Urinary bladder (tissue), 4 donors: Measurements from ENCODE around the gene AKTIP. TPM values are rescaled to one million over a fixed set of nuclear protein-coding genes. Genes with fewer than 3 reads are reported as not detected.

ENCODE experiments used
- DNase-seq: peaks from one replicate; pipeline ENCODE4 v3.0.0-alpha.2; 2015; ENCODE audit errors: extremely low spot score
- H3K27ac ChIP-seq: one replicate; pipeline ENCODE4 v1.5.1; 2013; ENCODE audit warnings: low read depth, mild to moderate bottlenecking, moderate library complexity
- H3K36me3 ChIP-seq: one replicate; pipeline ENCODE4 v1.6.1; 2013; ENCODE audit warnings: mild to moderate bottlenecking, moderate library complexity; ENCODE audit not compliant: insufficient read depth
- H3K4me1 ChIP-seq: one replicate; pipeline ENCODE4 v1.6.1; 2013; ENCODE audit warnings: mild to moderate bottlenecking, moderate library complexity; ENCODE audit not compliant: insufficient read depth
- H3K4me3 ChIP-seq: one replicate; pipeline ENCODE4 v1.5.1; 2013; ENCODE audit warnings: low read depth, low read length
- WGBS: extraction: QIAGEN DNeasy Blood & Tissue Kit; methylation state at CpG from one replicate; pipeline ENCODE4 v1.1.7; 2013; 5-methylcytosine and 5-hydroxymethylcytosine counted together
- polyA plus RNA-seq: library from polyadenylated mRNA; stranded (reverse); fragments of 200-250 nt; gene quantifications from one replicate; pipeline ENCODE4 v1.2.3, GENCODE V29; 2013
- total RNA-seq: library from RNA; depleted of rRNA; stranded (reverse); fragments of >200 nt; gene quantifications from one replicate; pipeline ENCODE4 v1.2.3, GENCODE V29; 2014
- donor health status: healthy with polysubstance abuse.
- donor health status: healthy.

The AKTIP gene
- total and polyA plus RNA-seq, 2 donors = 35.9 to 45.1 TPM

DNA sequence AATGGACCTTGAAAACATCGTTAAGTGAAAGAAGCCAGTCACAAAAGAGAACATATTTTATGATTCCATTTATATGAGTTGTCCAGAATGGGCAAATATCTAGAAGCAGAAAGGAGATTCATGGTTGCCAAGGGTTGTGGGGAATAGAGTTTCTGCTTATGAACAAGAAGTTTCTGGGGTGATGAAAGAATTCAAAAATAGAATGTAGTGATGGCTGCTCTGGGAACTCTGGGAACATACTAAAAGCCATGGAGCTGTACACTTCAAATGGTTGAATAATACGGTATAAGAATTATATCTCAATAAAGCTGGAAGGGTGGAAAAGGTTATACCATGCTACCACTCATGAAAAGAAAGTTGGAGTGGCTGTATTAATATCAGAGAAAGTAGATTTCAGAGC, 18.5 kb downstream of the AKTIP start:
- H3K4me3 ChIP-seq = no peak overlapping the region
- DNase-seq = no peak
- WGBS = 96% methylated on average over 2 of the region's 2 CpGs
- H3K27ac ChIP-seq = no peak overlapping the region
- no peaks in the 10 kb centered on the region for H3K4me1 ChIP-seq
- H3K36me3 ChIP-seq = peaks cover 7% of the 10 kb centered on the region

- H3K36me3 ChIP-seq = peaks cover 9% of the 10 kb centered on the region
- DNase-seq = no peak
- WGBS = 97% methylated on average over 2 of the region's 2 CpGs
These were observed 20.9 kb downstream of the AKTIP start for GRCh38 chr16:53482123-53482522.

DNA sequence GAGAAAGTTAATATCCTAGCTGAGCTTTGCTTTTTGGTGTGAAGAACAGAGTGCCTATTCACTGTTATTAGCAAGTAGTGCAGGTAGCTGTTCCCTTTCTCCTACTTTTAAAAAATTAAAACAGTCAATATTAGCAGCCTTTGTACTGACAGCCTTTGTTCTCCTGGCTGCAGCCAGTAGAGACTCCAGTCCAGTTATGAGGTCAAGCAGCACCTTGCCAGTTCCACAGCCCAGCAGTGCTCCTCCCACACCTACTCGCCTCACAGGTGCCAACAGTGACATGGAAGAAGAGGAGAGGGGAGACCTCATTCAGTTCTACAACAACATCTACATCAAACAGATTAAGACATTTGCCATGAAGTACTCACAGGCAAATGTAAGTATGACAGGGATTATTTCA, 22.6 kb downstream of the AKTIP start:
- no peak for DNase-seq
- H3K4me3 ChIP-seq = no peak overlapping the region
- H3K36me3 ChIP-seq = peaks cover 4% of the 10 kb centered on the region
- 93% methylated on average over 1 of the region's 1 CpG for WGBS
- H3K27ac ChIP-seq = no peak overlapping the region
- H3K4me1 ChIP-seq = no peaks in the 10 kb centered on the region

More at GRCh38 chr16:53482123-53482522, 20.9 kb downstream of the AKTIP start:
- H3K27ac ChIP-seq = no peak overlapping the region
- H3K4me3 ChIP-seq = no peak overlapping the region
- H3K4me1 ChIP-seq = no peaks in the 10 kb centered on the region

DNA sequence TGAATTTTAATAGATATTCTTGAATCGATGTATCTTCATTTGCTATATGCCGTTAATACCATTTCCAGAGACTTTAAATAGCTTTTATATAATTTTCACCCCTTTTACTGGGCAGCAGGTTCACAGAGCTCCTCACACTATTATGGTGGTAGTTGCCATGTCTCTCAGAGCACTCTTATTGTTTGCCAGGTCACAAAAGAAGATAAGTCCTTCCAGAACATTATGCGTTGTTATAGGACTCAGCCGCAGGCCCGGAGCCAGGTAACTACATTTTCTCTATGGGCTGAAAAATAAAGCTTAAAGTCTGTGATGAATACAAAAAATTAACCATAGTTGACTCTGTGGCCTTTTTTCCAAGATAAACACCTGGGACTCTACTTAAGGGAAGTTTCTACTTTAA, 24.0 kb downstream of the AKTIP start:
- 97% methylated on average over 5 of the region's 5 CpGs for WGBS
- no peak overlapping the region for H3K4me3 ChIP-seq
- H3K36me3 ChIP-seq = peaks cover 4% of the 10 kb centered on the region
- H3K4me1 ChIP-seq = no peaks in the 10 kb centered on the region
- no peak overlapping the region for H3K27ac ChIP-seq
- no peak for DNase-seq

DNA sequence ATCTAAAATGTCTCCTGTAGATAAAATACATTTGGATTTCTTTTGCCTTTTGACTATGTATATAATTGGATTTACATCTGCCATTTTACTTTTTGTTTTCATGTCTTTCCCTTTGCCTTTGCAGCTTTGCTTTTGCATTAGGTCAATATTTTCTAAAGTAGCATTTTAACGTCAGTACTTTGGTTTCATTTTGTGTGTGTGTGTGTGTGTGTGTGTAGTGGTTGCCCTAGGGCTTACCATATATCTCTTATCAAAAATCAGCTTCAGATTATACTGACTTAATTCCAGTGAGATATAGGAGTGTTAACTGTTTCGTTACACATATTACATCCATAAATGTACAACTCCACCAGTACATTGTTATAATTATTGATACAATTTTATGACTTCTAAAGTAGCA, 26.1 kb downstream of the AKTIP start:
- H3K36me3 ChIP-seq = peaks cover 4% of the 10 kb centered on the region
- no peak overlapping the region for H3K4me3 ChIP-seq
- WGBS = 89% methylated on average over 2 of the region's 2 CpGs
- DNase-seq = no peak
- no peak overlapping the region for H3K27ac ChIP-seq
- H3K4me1 ChIP-seq = no peaks in the 10 kb centered on the region

GRCh38 chr16:53465606-53466280, 37.3 kb downstream of the AKTIP start:
- Histone ChIP-seq H3K36me3 (peaks cover 9% of the 10 kb centered on the region), H3K27ac (no peak overlapping the region), H3K4me3 (no peak overlapping the region), H3K4me1 (no peaks in the 10 kb centered on the region)
- DNase-seq = no peak
- WGBS = 65% methylated on average over 6 of the region's 6 CpGs

- H3K4me1 ChIP-seq = no peaks in the 10 kb centered on the region
- DNase-seq = no peak
- H3K4me3 ChIP-seq = no peak overlapping the region
- H3K27ac ChIP-seq = no peak overlapping the region
- peaks cover 4% of the 10 kb centered on the region for H3K36me3 ChIP-seq
- 90% methylated on average over 8 of the region's 8 CpGs for WGBS
These were observed 44.4 kb downstream of the AKTIP start for GRCh38 chr16:53458635-53459034.

DNA sequence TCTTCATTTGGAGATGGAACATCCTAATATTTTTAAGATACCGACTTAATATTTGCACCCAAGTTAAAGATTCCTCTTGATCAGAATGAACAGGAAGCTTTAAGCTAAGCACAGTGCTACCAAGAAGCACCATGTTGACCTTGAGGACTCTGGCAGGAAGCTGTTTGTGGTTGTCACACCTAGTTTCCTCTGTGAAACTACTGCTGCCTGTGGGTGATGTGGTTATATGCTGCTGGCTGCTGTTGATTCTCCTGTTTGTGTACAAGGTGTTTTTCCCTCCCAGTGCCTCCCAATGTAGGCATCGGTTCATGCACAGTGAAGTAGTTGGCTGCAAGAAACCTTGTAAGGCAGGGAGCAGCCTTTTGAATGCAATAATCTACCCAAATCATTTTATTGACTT, 45.3 kb downstream of the AKTIP start:
- Histone ChIP-seq H3K4me3 (no peak overlapping the region), H3K4me1 (no peaks in the 10 kb centered on the region), H3K36me3 (peaks cover 4% of the 10 kb centered on the region), H3K27ac (no peak overlapping the region)
- 92% methylated on average over 2 of the region's 2 CpGs for WGBS
- DNase-seq = no peak

GRCh38 chr16:53456625-53457024, 46.4 kb downstream of the AKTIP start:
- Histone ChIP-seq H3K36me3 (peaks cover 4% of the 10 kb centered on the region), H3K4me3 (no peak overlapping the region), H3K4me1 (no peaks in the 10 kb centered on the region), H3K27ac (no peak overlapping the region)
- DNase-seq = no peak
- 90% methylated on average over 2 of the region's 2 CpGs for WGBS

DNA sequence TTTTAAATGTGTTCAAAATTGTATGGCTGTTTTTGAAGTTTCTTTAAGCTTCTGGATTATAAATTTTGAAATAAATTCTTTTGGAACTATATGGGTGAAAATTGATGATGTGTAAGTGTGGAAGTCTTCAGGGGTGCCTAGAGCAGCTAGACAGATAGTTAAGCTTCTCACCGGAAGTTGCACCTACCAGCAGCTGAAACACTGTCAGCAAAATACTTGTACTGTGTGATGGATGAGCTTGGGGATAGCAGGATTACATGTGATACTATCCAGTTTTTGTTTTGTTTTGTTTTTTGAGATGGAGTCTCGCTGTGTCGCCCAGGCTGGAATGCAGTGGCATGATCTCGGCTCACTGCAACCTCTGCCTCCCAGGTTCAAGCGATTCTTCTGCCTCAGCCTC, 49.1 kb downstream of the AKTIP start:
- Histone ChIP-seq H3K36me3 (peaks cover 4% of the 10 kb centered on the region), H3K4me3 (no peak overlapping the region), H3K27ac (no peak overlapping the region), H3K4me1 (no peaks in the 10 kb centered on the region)
- no peak for DNase-seq
- 96% methylated on average over 5 of the region's 5 CpGs for WGBS

DNA sequence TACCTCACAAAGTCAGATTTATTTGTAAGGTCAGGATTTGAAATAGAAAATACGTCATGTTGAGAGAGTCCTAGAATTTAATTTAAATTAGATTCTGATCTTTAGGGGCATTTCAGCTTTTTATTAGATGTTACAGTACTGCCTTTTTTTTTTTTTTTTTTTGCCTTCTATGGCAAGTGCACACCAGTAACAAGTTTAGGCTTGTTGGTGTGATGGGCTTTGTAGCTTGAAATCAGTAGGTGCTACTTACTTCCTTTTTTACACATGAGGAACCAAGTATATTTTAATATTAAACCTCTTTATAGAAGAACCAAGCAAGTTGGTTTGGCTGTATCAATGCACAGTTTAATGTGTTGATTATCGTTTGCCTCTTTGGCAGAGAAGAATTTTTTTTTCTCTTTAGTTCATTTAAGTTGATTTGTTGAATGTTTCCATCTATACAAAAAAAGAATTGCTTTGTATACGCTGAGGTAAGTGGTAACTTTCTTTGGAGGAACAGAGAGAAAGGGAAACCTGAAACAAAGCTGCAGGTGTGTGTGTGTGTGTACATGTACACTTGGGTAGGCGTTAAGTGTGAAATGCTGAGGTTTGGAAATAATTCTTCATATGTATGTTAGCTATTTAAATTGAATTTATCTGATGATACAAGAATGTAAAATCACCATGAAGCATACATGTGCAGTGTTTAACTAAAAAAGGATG, 53.0 kb downstream of the AKTIP start:
- Histone ChIP-seq H3K36me3 (peaks cover 2% of the 10 kb centered on the region), H3K4me3 (no peak overlapping the region), H3K27ac (no peak overlapping the region), H3K4me1 (no peaks in the 10 kb centered on the region)
- 85% methylated on average over 4 of the region's 4 CpGs for WGBS
- DNase-seq = no peak

DNA sequence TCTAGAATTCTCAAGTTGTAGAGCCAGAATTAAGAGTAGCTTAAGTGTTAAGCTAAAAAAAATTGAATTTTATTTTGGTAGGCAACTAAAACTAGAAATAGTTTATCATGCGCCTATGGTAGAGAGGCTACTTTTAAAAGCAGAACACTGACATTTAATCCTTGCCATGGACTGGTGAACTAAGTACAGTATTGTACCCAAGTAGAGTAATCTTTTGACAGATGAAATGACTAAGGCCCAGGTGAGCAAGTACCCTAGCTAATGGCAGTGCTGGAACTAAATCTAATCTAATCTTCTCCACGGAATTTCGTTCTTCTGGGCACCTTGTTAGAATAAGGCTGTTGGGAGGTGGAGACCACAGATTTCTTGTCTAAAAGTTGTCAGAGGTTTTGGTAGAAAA, 56.9 kb downstream of the AKTIP start:
- no peaks in the 10 kb centered on the region for H3K36me3 ChIP-seq
- 75% methylated on average over 3 of the region's 3 CpGs for WGBS
- H3K4me1 ChIP-seq = no peaks in the 10 kb centered on the region

GRCh38 chr16:53445534-53445933, 57.5 kb downstream of the AKTIP start:
- no peak for DNase-seq
- no peak overlapping the region for H3K27ac ChIP-seq
- 93% methylated on average over 5 of the region's 5 CpGs for WGBS
- no peaks in the 10 kb centered on the region for H3K4me1 ChIP-seq
- no peaks in the 10 kb centered on the region for H3K36me3 ChIP-seq
- H3K4me3 ChIP-seq = no peak overlapping the region

More for the DNA sequence above, 56.9 kb downstream of the AKTIP start:
- Histone ChIP-seq H3K27ac (no peak overlapping the region), H3K4me3 (no peak overlapping the region)
- DNase-seq = no peak
